Stimulated activated CD4-positive, alpha-beta T cell treated with anti-CD3 and anti-CD28 coated beads, Interleukin-2, amount 100 ng/mL, for 48 hours (primary cell): ENCODE measurements around the gene SLC12A3.

Experiments
- DNase-seq, 2 donors: peaks; one replicate each; pipeline ENCODE4 v3.0.0-alpha.2; 2020

The SLC12A3 gene

DNA sequence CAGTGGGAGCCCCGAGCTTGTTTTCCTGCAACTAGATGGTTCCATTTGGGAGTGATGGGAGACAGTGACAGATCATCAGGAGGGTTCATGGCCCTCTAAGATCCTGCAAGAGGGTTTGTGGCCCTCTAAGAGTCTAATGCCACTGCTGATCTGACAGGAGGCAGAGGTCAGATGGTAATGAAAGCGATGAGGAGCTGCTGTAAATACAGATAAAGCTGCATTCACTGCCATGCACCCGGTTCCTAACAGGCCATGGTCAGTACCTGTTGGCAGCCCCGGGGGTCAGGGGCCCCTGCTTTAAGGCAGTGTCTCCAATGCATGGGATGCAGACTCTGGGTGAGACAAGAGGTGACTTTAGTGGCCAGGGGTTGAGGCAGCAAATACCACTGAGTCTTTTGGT, 30.8 kb downstream of the SLC12A3 start:
- no peak for DNase-seq

- DNase-seq: no peak
These were observed 31.2 kb downstream of the SLC12A3 start for GRCh38 chr16:56896244-56896643.

DNA sequence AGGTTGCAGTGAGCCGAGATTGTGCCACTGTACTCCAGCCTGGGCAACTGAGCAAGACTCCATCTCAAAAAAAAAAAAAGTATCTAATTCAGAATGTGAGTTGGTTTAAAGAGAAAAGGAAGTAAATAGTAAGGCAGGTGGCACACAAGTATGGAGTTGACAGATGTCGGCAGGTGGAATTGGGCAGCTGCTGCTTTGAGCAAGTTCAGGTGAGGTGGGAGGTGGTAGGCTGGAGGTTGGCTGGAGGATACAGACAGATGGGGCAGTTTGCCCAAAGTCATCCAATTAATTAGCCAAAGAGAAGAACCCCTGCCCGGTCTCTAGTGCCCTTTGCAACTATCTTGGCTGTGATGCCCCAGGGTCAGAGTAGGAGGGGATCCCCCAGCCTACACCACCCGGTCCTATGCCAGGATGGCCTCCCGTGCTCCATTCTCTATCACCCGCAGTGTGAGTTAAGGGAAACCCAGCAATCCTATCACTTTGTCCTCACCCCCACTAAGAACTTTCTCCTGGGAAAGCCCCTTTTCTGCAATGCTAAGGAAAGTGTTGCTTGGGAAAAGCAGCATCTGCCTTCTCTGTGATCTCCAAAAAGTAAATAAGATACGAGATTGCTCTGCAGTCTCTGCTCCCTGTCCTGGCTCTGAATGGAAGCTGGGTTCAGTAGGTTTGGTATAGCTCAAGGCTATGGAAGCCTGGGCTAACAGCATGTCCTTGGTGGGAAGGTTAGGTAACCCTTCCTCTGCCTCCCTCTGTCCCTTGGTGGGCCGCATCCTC, 32.2 kb downstream of the SLC12A3 start:
- DNase-seq: no peak

DNA sequence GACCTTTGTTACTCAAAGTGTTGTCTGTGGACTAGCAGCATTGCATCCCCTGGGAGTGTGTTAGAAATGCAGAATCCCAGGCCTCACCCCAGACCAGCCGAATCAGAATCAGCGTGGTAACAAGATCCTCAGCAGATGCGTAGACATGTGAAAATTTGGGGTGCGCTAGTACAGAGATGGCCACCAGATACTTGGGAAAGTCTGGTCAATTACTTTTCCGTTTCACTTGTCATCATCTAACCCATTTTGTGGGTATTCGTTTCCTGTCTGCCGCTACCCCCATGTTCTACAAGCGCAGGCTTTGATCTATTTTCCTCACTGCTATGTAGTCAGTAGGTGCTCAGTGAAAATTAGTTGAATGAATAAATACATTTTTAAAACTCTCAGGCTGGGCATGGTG, 33.8 kb downstream of the SLC12A3 start:
- no peak for DNase-seq

- DNase-seq: no peak
These were observed 38.9 kb downstream of the SLC12A3 start for GRCh38 chr16:56903866-56904265.

- DNase-seq: no peak
These were observed 42.4 kb downstream of the SLC12A3 start for GRCh38 chr16:56907401-56907800.

DNA sequence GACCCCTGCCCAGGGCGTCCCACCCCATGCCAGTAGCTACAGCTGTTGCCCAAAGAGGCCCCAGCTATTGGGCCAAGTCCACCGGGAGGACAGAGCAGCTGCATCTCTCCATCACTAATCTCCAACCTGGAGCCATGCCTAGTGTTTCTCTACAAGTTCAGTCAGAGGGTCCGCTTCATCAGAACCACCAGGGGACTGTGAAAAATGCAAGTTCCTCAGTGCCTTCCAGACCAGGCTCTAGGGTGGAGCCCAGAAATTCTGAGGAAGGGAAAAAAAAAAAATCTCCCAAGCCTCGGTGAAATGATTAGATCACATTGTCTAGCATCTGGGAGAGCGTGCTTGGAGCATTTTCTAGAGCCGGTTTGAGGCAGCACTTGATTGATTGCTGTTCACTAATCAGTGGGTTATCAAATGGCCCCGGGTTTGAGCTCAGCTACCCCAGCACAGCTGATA, 44.5 kb downstream of the SLC12A3 start:
- no peak for DNase-seq

- no peak for DNase-seq
These were observed 45.1 kb downstream of the SLC12A3 start for GRCh38 chr16:56910112-56910511.

- DNase-seq: no peak
These were observed 45.9 kb downstream of the SLC12A3 start for GRCh38 chr16:56910654-56911539.

DNA sequence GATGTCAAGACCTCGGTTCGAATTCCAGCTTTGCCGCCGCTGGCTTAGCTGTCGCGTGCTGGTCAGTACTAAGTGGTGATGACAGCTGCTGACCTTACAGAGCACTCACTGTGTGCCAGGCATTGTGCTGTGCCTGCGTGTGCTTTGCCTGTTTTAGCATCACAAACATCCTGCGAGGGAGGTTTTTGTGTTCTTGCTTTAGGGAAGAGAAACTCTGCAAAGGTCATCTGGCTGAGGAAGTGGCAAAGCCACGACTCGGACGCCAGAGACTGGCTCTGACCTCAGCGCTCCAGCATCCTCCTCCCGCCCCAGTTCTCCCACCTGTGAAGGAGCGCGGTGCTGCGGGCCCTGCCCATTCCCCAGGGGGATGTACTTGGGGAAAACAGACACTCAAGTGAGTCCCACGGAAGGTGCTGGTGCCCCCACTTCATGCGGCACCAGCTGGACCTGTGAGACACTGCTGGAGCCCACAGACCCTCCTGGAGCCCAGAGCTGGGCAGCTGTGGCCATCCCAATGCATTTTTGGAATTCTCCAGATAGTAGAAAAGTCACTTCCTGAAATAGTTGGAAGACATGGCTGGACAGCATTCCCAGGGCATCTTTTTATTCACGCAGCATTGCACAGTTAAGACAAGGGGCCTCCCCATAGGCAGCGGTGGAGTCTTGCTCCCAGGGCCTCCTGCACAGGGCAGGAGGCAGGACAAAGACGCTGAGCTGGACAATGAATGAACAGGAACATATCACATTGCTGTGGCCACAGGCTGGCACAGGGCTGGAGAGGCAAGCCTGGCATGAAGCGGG, 47.0 kb downstream of the SLC12A3 start:
- DNase-seq: no peak

- DNase-seq: no peak
These were observed 48.0 kb downstream of the SLC12A3 start for GRCh38 chr16:56912746-56913708.

- no peak for DNase-seq
These were observed 49.9 kb downstream of the SLC12A3 start for GRCh38 chr16:56914896-56915295.

- no peak for DNase-seq
These were observed 50.5 kb downstream of the SLC12A3 start for GRCh38 chr16:56915336-56916119.

- no peak for DNase-seq
These were observed 51.8 kb downstream of the SLC12A3 start for GRCh38 chr16:56916571-56917403.

DNA sequence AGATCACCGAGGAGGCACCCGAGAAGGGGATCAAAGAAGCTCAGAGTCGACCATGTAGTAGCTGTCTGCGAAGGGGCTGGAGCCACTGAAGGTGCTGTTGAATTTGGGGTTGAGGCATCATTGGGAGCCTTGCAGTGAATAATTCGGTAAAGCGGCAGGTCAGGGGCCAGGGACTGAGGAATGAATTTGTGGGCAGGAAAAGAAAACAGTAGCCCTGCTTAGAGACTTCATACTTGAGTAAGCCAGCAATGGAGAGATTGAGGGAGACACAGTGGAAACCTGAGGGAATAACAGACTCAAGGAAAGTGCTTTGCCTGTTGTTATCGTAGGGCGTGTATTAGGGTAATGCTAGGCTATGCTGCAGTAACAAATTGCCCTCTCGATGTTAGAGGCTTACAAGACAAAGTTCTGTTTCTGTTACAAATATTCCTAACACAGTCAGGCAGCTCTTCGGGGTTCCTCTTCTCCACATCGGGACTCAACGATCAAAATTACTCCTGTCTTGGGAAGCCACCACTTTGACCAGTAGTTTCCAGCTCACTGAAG, 53.5 kb downstream of the SLC12A3 start:
- no peak for DNase-seq

GRCh38 chr16:56919099-56919800, 54.2 kb downstream of the SLC12A3 start:
- no peak for DNase-seq

GRCh38 chr16:56921571-56921970, 56.6 kb downstream of the SLC12A3 start:
- no peak for DNase-seq

GRCh38 chr16:56923481-56924091, 58.6 kb downstream of the SLC12A3 start:
- DNase-seq: no peak

GRCh38 chr16:56927471-56927870, 62.5 kb downstream of the SLC12A3 start:
- DNase-seq: no peak
